Panc1 (cell line): ENCODE results near the gene VIPAS39.

Experiments used
- POLR2AphosphoS5 ChIP-seq: IDR thresholded peaks from 2 replicates; pipeline ENCODE4 v1.6.1; 2012; ENCODE audit warnings: mild to moderate bottlenecking, low read depth, low read length, moderate library complexity
- TF ChIP-seq, protein P1 (sequence below): fragments of 450-650 bp; IDR thresholded peaks from 2 replicates; pipeline ENCODE4 v1.5.1; 2017; ENCODE audit warnings: mild to moderate bottlenecking

DNA sequence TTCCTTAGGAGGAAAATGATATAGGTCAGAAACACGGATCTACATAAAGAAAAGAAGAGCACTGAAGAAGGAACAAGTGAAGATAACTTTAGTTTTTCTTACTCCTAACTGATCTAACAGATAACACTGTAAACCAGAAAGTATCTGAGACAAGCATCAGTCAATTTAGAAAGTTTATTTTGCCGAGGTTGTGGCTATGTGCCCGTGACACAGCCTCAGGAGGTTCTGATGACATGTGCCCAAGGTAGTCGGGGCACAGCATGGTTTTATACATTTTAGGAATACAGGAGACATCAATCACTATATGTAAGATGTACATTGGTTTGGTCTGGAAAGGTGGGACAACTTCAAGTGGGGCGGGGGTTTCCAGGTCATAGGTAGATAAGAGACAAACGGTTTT is 57.2 kb downstream of the VIPAS39 start:
- TF ChIP-seq, protein P1, sequence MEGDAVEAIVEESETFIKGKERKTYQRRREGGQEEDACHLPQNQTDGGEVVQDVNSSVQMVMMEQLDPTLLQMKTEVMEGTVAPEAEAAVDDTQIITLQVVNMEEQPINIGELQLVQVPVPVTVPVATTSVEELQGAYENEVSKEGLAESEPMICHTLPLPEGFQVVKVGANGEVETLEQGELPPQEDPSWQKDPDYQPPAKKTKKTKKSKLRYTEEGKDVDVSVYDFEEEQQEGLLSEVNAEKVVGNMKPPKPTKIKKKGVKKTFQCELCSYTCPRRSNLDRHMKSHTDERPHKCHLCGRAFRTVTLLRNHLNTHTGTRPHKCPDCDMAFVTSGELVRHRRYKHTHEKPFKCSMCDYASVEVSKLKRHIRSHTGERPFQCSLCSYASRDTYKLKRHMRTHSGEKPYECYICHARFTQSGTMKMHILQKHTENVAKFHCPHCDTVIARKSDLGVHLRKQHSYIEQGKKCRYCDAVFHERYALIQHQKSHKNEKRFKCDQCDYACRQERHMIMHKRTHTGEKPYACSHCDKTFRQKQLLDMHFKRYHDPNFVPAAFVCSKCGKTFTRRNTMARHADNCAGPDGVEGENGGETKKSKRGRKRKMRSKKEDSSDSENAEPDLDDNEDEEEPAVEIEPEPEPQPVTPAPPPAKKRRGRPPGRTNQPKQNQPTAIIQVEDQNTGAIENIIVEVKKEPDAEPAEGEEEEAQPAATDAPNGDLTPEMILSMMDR = no peak
- TF ChIP-seq POLR2AphosphoS5 = no peak
